SK-N-SH treated with all-trans-retinoic acid at 6 μM for 48 hours (cell line): ENCODE results near the gene MAML2.

Experiments
- ATAC-seq: fragments of 200-7000 bp; cut with Tn5 transposase; 3 replicates; pipeline ENCODE4 v1.9.1; 2020; ENCODE audit warnings: mild to moderate bottlenecking, moderate library complexity
- BACH2 ChIP-seq: fragments of 250-450 bp; sonication (Bioruptor Pico); IDR thresholded peaks from 2 replicates; pipeline ENCODE4 v1.9.0; 2021; ENCODE audit warnings: mild to moderate bottlenecking, borderline replicate concordance
- CREB5 ChIP-seq: fragments of 250-450 bp; sonication (Bioruptor Pico); IDR thresholded peaks from 2 replicates; pipeline ENCODE4 v1.5.1; 2020; ENCODE audit warnings: low read depth, mild to moderate bottlenecking, moderate library complexity
- CSDC2 ChIP-seq: fragments of 250-450 bp; sonication (Bioruptor Pico); IDR thresholded peaks from 2 replicates; pipeline ENCODE4 v1.5.0; 2020; ENCODE audit warnings: mild to moderate bottlenecking, moderate library complexity
- ESRRG ChIP-seq: fragments of 250-450 bp; sonication (Bioruptor Pico); IDR thresholded peaks from 2 replicates; pipeline ENCODE4 v1.6.1; 2021; ENCODE audit warnings: mild to moderate bottlenecking
- GLIS3 ChIP-seq: fragments of 250-450 bp; sonication (Bioruptor Pico); IDR thresholded peaks from 2 replicates; pipeline ENCODE4 v1.5.0; 2020; ENCODE audit warnings: mild to moderate bottlenecking, moderate library complexity
- ISL1 ChIP-seq: fragments of 250-450 bp; sonication (Bioruptor Pico); IDR thresholded peaks from 2 replicates; pipeline ENCODE4 v2.1.2; 2022; ENCODE audit warnings: mild to moderate bottlenecking, moderate library complexity
- PATZ1 ChIP-seq: fragments of 250-450 bp; sonication (Bioruptor Pico); IDR thresholded peaks from 2 replicates; pipeline ENCODE4 v1.8.0; 2020; ENCODE audit warnings: mild to moderate bottlenecking, moderate library complexity, borderline replicate concordance
- RARB ChIP-seq: fragments of 250-450 bp; sonication (Bioruptor Pico); IDR thresholded peaks from 2 replicates; pipeline ENCODE4 v1.8.0; 2021; ENCODE audit warnings: mild to moderate bottlenecking, moderate library complexity
- TCF4 ChIP-seq: fragments of 250-450 bp; sonication (Bioruptor Pico); IDR thresholded peaks from 2 replicates; pipeline ENCODE4 v1.8.0; 2021; ENCODE audit warnings: mild to moderate bottlenecking, moderate library complexity, borderline replicate concordance
- TOX ChIP-seq: fragments of 250-450 bp; sonication (Bioruptor Pico); IDR thresholded peaks from 2 replicates; pipeline ENCODE4 v1.8.0; 2021; ENCODE audit warnings: mild to moderate bottlenecking, moderate library complexity, borderline replicate concordance
- TSHZ2 ChIP-seq: fragments of 250-450 bp; sonication (Bioruptor Pico); IDR thresholded peaks from 2 replicates; pipeline ENCODE4 v1.5.0; 2020; ENCODE audit warnings: mild to moderate bottlenecking, moderate library complexity
- ZC3H10 ChIP-seq: fragments of 250-450 bp; sonication (Bioruptor Pico); IDR thresholded peaks from 2 replicates; pipeline ENCODE4 v1.5.1; 2021; ENCODE audit warnings: mild to moderate bottlenecking, moderate library complexity
- ZFP3 ChIP-seq: fragments of 250-450 bp; sonication (Bioruptor Pico); IDR thresholded peaks from 2 replicates; pipeline ENCODE4 v1.5.0; 2020; ENCODE audit warnings: mild to moderate bottlenecking, moderate library complexity
- ZFP30 ChIP-seq: fragments of 450-650 bp; formaldehyde crosslinking; IDR thresholded peaks from 2 replicates; pipeline ENCODE4 v1.5.0; 2022; ENCODE audit warnings: mild to moderate bottlenecking, moderate library complexity
- ZNF565 ChIP-seq: fragments of 450-650 bp; formaldehyde crosslinking; conservative IDR thresholded peaks from 2 replicates; pipeline ENCODE4 v1.5.0; 2020; ENCODE audit warnings: low read depth, mild to moderate bottlenecking, moderate library complexity
- ZNF70 ChIP-seq: fragments of 450-650 bp; formaldehyde crosslinking; IDR thresholded peaks from 2 replicates; pipeline ENCODE4 v1.5.0; 2020; ENCODE audit warnings: mild to moderate bottlenecking, moderate library complexity
- ZNF8 ChIP-seq: fragments of 450-650 bp; formaldehyde crosslinking; IDR thresholded peaks from 2 replicates; pipeline ENCODE4 v1.5.0; 2020; ENCODE audit warnings: mild to moderate bottlenecking, moderate library complexity
- TF ChIP-seq, protein P1 (sequence below): fragments of 250-450 bp; sonication (Bioruptor Pico); IDR thresholded peaks from 2 replicates; pipeline ENCODE4 v1.5.1; 2021; ENCODE audit warnings: mild to moderate bottlenecking, moderate library complexity
- TF ChIP-seq, protein P2 (sequence below): fragments of 250-450 bp; sonication (Bioruptor Pico); IDR thresholded peaks from 2 replicates; pipeline ENCODE4 v1.8.0; 2021; ENCODE audit warnings: low read depth, mild to moderate bottlenecking, moderate library complexity, borderline replicate concordance

The MAML2 gene

GRCh38 chr11:95996621-95997235 is 346.3 kb downstream of the MAML2 start:
- no peak for TF ChIP-seq ISL1
- no peak for TF ChIP-seq CSDC2 (CRISPR knock-in tag)
- TF ChIP-seq ZNF8 (CRISPR knock-in tag): no peak
- no peak for TF ChIP-seq PATZ1
- no peak for TF ChIP-seq TSHZ2 (CRISPR knock-in tag)
- TF ChIP-seq, protein P1, sequence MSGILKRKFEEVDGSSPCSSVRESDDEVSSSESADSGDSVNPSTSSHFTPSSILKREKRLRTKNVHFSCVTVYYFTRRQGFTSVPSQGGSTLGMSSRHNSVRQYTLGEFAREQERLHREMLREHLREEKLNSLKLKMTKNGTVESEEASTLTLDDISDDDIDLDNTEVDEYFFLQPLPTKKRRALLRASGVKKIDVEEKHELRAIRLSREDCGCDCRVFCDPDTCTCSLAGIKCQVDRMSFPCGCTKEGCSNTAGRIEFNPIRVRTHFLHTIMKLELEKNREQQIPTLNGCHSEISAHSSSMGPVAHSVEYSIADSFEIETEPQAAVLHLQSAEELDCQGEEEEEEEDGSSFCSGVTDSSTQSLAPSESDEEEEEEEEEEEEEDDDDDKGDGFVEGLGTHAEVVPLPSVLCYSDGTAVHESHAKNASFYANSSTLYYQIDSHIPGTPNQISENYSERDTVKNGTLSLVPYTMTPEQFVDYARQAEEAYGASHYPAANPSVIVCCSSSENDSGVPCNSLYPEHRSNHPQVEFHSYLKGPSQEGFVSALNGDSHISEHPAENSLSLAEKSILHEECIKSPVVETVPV (CRISPR knock-in tag): no peak
- no peak for TF ChIP-seq RARB (CRISPR knock-in tag)
- TF ChIP-seq, all 23 proteins: peak for 0

GRCh38 chr11:95994329-95994728 is 348.7 kb downstream of the MAML2 start:
- ATAC-seq: no peak
- TF ChIP-seq TCF4: no peak
- TF ChIP-seq, protein P2, sequence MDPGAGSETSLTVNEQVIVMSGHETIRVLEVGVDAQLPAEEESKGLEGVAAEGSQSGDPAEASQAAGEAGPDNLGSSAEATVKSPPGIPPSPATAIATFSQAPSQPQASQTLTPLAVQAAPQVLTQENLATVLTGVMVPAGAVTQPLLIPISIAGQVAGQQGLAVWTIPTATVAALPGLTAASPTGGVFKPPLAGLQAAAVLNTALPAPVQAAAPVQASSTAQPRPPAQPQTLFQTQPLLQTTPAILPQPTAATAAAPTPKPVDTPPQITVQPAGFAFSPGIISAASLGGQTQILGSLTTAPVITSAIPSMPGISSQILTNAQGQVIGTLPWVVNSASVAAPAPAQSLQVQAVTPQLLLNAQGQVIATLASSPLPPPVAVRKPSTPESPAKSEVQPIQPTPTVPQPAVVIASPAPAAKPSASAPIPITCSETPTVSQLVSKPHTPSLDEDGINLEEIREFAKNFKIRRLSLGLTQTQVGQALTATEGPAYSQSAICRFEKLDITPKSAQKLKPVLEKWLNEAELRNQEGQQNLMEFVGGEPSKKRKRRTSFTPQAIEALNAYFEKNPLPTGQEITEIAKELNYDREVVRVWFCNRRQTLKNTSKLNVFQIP (CRISPR knock-in tag): no peak
- TF ChIP-seq ZFP30 (CRISPR knock-in tag): no peak
- TF ChIP-seq ZC3H10 (CRISPR knock-in tag): no peak
- no peak for TF ChIP-seq ZNF8 (CRISPR knock-in tag)
- no peak for TF ChIP-seq ZNF565 (CRISPR knock-in tag)
- no peak for TF ChIP-seq BACH2 (CRISPR knock-in tag)
- TF ChIP-seq, protein P1 (CRISPR knock-in tag): no peak
- TF ChIP-seq TSHZ2 (CRISPR knock-in tag): no peak
- no peak for TF ChIP-seq CREB5 (CRISPR knock-in tag)
- no peak for TF ChIP-seq ZNF70 (CRISPR knock-in tag)
- TF ChIP-seq GLIS3: no peak
- no peak for TF ChIP-seq ZFP3 (CRISPR knock-in tag)
- TF ChIP-seq ESRRG (CRISPR knock-in tag): no peak
- TF ChIP-seq TOX (CRISPR knock-in tag): no peak
- no peak for TF ChIP-seq RARB (CRISPR knock-in tag)

More at GRCh38 chr11:95996621-95997235, 346.3 kb downstream of the MAML2 start:
- ATAC-seq: no peak
